Activated CD8-positive, alpha-beta T cell treated with anti-CD3 and anti-CD28 coated beads, Interleukin-2, amount 10 ng/mL, durations not matched to agents 7 days and 5 days (primary cell): ENCODE data around the gene NSDHL. TPM values are rescaled to one million over a fixed set of nuclear protein-coding genes. Genes with fewer than 3 reads are reported as not detected.
"Not testable (repeated sequence)": the region's sequence is repeated elsewhere in the genome, so short reads cannot be mapped to it uniquely, and the experiment has no call there.

Source experiments
- ATAC-seq: fragments of 150-1000 bp; cut with Tn5 transposase; one replicate; pipeline ENCODE4 v1.10.0; 2021; ENCODE audit warnings: moderate library complexity
- CTCF ChIA-PET: fragments of 350-600 bp; sonication (Branson Sonifier 250); formaldehyde crosslinking; loops from one replicate; lab custom pipeline; 2021; ENCODE audit warnings: antibody characterized with exemption; lab: Charles Lee
- POLR2A ChIA-PET: fragments of 350-600 bp; sonication (Branson Sonifier 250); formaldehyde crosslinking; loops from one replicate; lab custom pipeline; 2021; ENCODE audit warnings: antibody characterized with exemption; lab: Charles Lee
- DNase-seq: peaks from one replicate; pipeline ENCODE4 v3.0.0-alpha.2; 2020
- H3K27ac Mint-ChIP-seq: one replicate; pipeline ENCODE4 v1.8.0; 2021; ENCODE audit warnings: mild to moderate bottlenecking, mixed read lengths
- H3K27me3 Mint-ChIP-seq: one replicate; pipeline ENCODE4 v1.8.0; 2021; ENCODE audit warnings: low read depth, mixed read lengths
- H3K36me3 Mint-ChIP-seq: one replicate; pipeline ENCODE4 v1.8.0; 2021; ENCODE audit warnings: low read depth, mixed read lengths
- H3K4me1 Mint-ChIP-seq: one replicate; pipeline ENCODE4 v1.8.0; 2021; ENCODE audit warnings: low read depth, mixed read lengths
- H3K4me3 Mint-ChIP-seq: one replicate; pipeline ENCODE4 v1.8.0; 2021; ENCODE audit warnings: mild to moderate bottlenecking, mixed read lengths
- H3K9me3 Mint-ChIP-seq: one replicate; pipeline ENCODE4 v1.8.0; 2022; ENCODE audit warnings: mixed read lengths; ENCODE audit not compliant: insufficient read depth
- total RNA-seq, 2 experiments: library from RNA; stranded (reverse); gene quantifications; one replicate each; pipeline ENCODE4 v1.2.3, GENCODE V29; 2021

The NSDHL gene
- total RNA-seq, 2 experiments from 2014 or later, result 14.2 to 15.5 TPM

DNA sequence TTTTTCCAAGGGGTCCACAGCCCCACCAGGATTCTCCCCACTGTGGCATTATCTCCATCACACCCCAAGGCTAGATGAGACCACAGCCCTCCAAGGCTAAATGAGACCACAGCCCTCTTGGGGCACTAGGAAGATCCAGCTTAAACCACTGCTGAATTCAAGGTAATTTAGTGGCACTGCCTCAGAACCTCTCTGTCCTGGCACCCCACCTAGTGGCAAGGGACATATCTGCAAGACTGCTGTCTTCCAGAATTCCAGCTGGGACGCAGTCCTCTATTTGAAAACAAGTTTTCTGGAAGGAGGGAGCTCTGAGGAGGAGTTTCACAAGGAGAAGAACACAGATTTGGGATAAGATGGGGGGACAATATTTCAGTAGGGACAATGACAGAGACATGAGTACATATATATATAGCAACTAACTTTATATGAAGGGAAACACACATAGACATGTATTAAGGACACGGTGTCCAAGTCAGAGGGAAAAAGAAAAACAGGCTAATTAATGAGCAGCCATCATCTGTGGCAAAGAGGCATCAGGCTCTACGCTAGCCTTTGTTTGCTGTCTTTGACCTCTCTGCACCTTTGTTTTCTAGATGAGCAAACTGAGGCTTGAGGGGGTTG, 9.6 kb upstream of the NSDHL start:
- POLR2A ChIA-PET, result no interaction called here
- CTCF ChIA-PET, result interaction anchor here (1.1 to 1.9 kb wide), 4 partner anchors 8 to 180 kb away, joined by 4 to 12 read pairs (median 5); partner anchors contain the start of genes CETN2 and NSDHL
- Mint-ChIP-seq H3K36me3 (no peaks in the 10 kb centered on the region), H3K9me3 (no peaks in the 10 kb centered on the region), H3K4me1 (no peaks in the 10 kb centered on the region), H3K27me3 (peaks cover 3% of the 10 kb centered on the region), H3K27ac (no peak overlapping the region), H3K4me3 (no peak overlapping the region)
- DNase-seq (peak; percentile 23), ATAC-seq (no peak)

DNA sequence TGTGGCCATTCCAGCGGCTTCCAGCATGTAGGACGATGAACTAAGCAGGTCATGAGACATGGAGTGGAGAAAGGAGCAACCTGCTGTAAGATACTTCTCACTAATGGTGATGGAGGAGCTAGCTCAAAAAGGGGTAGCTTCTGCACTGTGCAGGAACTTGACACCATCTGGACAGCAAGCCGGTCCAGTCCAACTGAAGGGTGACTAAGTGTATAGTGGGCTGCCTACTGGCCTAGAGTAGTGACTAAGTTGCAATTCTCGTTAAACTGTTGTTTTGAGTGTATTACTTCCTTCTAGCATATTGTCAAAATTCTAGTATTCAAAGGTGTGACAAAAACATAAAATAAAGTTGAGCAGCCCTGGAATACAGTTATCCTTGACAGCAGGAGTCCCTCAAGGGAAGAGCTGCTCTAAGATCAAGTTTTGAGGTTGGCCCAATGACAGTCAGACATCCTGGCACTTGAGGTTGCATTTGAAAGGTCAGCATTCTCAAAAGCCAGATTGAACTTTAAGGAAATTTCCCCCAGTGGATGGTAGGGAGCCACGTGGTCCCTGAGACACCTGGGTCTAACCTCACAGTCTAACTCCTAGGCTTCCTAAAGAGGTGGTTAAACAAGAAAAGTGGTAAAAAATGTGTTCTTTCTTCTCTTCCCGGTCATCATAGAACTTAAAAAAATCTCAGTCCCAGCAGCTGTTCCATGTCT, 8.3 kb upstream of the NSDHL start:
- H3K9me3 Mint-ChIP-seq, result no peaks in the 10 kb centered on the region
- H3K36me3 Mint-ChIP-seq, result no peaks in the 10 kb centered on the region
- H3K4me1 Mint-ChIP-seq, result no peaks in the 10 kb centered on the region
- ATAC-seq (no peak), DNase-seq (no peak)
- H3K4me3 Mint-ChIP-seq, result no peak overlapping the region
- CTCF ChIA-PET, result interaction anchor here (1.4 to 1.6 kb wide), 2 partner anchors 9 to 10 kb away, joined by 5 to 12 read pairs; partner anchors contain the start of genes CETN2 and NSDHL
- POLR2A ChIA-PET, result no interaction called here
- peaks cover 3% of the 10 kb centered on the region for H3K27me3 Mint-ChIP-seq
- H3K27ac Mint-ChIP-seq, result no peak overlapping the region

DNA sequence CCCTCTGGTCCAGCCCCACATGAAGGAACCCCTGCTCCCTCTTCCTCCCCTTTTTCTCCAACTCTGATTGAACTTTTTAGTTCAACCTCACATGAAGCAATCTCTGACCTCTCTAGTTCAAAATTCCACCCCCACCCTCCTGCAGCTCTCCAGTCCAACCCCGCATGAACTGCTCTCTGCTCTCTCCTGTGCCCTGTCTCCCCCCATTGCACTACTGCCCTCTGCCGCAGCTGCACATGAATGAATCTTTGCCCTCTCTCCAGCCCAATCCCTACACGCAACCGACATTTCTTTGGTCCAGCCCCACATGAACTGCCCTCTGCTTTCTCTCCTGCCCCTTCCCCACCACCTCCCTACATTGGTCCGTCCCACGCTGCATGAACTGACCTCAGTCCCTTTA, 7.2 kb upstream of the NSDHL start:
- Mint-ChIP-seq H3K36me3 (no peaks in the 10 kb centered on the region), H3K4me3 (no peak overlapping the region), H3K9me3 (no peaks in the 10 kb centered on the region), H3K27me3 (peaks cover 3% of the 10 kb centered on the region), H3K4me1 (no peaks in the 10 kb centered on the region), H3K27ac (no peak overlapping the region)
- no peak for ATAC-seq
- DNase-seq, result no peak
- CTCF ChIA-PET, result no interaction called here
- POLR2A ChIA-PET, result no interaction called here

DNA sequence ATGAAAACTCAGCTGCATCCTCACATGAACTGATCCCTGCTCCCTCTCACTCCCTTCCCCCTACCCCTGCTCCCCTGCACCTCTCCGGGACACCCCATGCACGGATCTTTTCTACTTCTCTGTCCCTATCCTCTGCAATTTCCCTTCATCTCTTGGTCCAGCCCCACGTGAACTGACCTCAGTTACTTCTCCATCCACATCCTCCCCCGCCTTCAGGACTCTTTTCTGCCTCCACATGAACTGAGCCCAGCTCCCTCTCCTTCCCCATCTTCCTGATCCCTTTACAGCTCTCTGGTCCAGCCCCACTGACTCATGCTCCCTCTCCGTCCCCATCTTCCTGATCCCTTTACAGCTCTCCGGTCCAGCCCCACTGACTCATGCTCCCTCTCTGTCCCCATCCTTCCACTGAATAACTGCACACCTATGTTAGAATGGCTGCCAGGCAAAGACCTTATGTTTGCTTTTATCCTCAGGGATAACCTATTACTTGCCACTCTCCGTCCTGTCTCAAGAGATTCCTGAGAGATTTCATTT, 6.0 kb upstream of the NSDHL start:
- CTCF ChIA-PET, result no interaction called here
- H3K27me3 Mint-ChIP-seq, result peaks cover 3% of the 10 kb centered on the region

DNA sequence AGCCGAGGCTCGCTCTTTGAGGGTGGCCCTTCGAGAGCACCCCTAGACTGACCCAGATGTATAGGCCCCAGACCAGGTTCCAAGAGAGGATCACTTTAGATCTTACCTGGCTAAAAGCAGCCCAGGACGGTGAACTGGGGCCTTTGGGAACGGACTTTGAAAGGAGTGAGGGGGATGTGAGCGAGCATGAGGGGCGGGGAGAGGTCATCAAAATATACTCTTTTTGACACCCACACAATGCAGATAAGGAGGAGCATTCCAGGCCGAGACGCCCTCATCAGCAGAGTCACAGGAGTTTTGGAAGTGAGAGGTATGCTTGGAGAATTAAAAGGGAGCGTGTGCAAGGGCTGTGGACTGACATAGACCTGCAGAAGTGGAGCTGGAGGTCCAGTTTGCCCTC, 528 bp downstream of the NSDHL start:
- peak overlapping the region; percentile 90 for H3K27ac Mint-ChIP-seq
- no peaks in the 10 kb centered on the region for H3K27me3 Mint-ChIP-seq
- H3K4me1 Mint-ChIP-seq, result peaks cover 19% of the 10 kb centered on the region
- H3K4me3 Mint-ChIP-seq, result peak overlapping the region; percentile 92
- ATAC-seq, result no peak
- ChIA-PET CTCF (interaction anchor here (2.5 kb wide), 1 partner anchor 10 kb away, joined by 12 read pairs; no protein-coding TSS in a partner anchor), POLR2A (no interaction called here)
- peaks cover 15% of the 10 kb centered on the region for H3K36me3 Mint-ChIP-seq
- no peak for DNase-seq
- H3K9me3 Mint-ChIP-seq, result no peaks in the 10 kb centered on the region

More for the DNA sequence above, 6.0 kb upstream of the NSDHL start:
- no peaks in the 10 kb centered on the region for H3K36me3 Mint-ChIP-seq
- no peak overlapping the region for H3K27ac Mint-ChIP-seq
- H3K4me1 Mint-ChIP-seq, result peaks cover 2% of the 10 kb centered on the region
- no peak overlapping the region for H3K4me3 Mint-ChIP-seq
- ATAC-seq (no peak), DNase-seq (no peak)
- no peaks in the 10 kb centered on the region for H3K9me3 Mint-ChIP-seq
- POLR2A ChIA-PET, result no interaction called here

DNA sequence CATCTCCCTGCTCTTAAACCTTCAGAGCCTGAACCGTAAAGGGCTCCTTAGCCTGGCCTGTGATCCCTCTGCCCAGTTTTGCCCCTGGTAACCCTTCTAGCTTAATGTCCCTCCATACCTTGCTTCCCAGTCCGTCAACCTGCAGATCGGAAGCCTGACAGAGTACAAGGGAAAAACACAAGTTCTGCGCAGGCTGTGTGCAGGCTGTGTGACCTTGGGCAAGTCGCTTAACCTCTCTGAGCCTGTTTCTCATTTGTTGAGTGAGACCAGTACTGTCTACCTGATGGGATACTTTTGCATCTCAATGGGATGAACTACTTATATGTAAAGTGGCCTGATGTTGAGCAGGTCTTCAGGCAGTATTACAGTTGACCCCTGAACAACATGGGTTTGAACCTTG, 1.7 kb downstream of the NSDHL start:
- peaks cover 15% of the 10 kb centered on the region for H3K36me3 Mint-ChIP-seq
- H3K4me1 Mint-ChIP-seq, result peaks cover 19% of the 10 kb centered on the region

DNA sequence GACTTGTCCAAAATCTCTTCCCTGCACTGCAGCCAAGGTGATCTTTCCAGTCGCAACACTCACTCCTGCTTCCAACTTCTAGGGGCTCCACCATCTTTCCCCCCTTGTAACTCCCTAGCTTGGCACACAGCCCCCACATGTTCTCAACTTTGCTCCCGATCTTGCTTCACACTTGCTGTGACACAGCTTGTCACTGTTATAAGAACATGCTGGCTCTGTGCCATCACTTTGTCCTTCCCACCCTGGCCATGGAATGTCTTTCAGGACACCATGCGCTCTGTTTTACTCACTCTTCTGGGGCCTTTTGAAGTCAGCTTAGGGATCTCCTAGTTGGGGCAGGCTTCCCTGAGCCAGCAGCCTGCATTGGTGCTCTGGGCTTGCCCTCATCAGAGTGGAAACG, 2.5 kb downstream of the NSDHL start:
- ChIA-PET CTCF (interaction anchor here (1.3 kb wide), 1 partner anchor 13 kb away, joined by 4 read pairs; no protein-coding TSS in a partner anchor), POLR2A (no interaction called here)
- Mint-ChIP-seq H3K27ac (no peak overlapping the region), H3K4me1 (peaks cover 19% of the 10 kb centered on the region), H3K4me3 (no peak overlapping the region), H3K9me3 (no peaks in the 10 kb centered on the region), H3K27me3 (no peaks in the 10 kb centered on the region), H3K36me3 (peaks cover 15% of the 10 kb centered on the region)
- no peak for ATAC-seq
- no peak for DNase-seq

More for the DNA sequence above, 1.7 kb downstream of the NSDHL start:
- ChIA-PET POLR2A (no interaction called here), CTCF (interaction anchor here (2.5 kb wide), 1 partner anchor 11 kb away, joined by 12 read pairs; no protein-coding TSS in a partner anchor)
- Mint-ChIP-seq H3K9me3 (no peaks in the 10 kb centered on the region), H3K27ac (no peak overlapping the region), H3K4me3 (peak overlapping the region; percentile 92), H3K27me3 (no peaks in the 10 kb centered on the region)
- DNase-seq (no peak), ATAC-seq (no peak)

DNA sequence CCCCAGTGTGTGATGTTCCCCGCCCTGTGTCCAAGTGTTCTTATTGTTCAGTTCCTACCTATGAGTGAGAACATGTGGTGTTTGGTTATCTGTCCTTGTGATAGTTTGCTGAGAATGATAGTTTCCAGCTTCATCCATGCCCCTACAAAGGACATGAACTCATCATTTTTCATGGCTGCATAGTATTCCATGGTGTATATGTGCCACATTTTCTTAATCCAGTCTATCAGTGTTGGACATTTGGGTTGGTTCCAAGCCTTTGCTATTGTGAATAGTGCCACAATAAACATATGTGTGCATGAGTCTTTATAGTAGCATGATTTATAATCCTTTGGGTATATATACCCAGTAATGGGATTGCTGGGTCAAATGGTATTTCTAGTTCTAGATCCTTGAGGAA, 4.6 kb downstream of the NSDHL start:
- Mint-ChIP-seq H3K4me1 (peaks cover 15% of the 10 kb centered on the region), H3K36me3 (peaks cover 15% of the 10 kb centered on the region)
- ATAC-seq, H3K27me3 Mint-ChIP-seq, POLR2A ChIA-PET, DNase-seq, H3K9me3 Mint-ChIP-seq, H3K27ac Mint-ChIP-seq, CTCF ChIA-PET, H3K4me3 Mint-ChIP-seq: not testable (repeated sequence)

DNA sequence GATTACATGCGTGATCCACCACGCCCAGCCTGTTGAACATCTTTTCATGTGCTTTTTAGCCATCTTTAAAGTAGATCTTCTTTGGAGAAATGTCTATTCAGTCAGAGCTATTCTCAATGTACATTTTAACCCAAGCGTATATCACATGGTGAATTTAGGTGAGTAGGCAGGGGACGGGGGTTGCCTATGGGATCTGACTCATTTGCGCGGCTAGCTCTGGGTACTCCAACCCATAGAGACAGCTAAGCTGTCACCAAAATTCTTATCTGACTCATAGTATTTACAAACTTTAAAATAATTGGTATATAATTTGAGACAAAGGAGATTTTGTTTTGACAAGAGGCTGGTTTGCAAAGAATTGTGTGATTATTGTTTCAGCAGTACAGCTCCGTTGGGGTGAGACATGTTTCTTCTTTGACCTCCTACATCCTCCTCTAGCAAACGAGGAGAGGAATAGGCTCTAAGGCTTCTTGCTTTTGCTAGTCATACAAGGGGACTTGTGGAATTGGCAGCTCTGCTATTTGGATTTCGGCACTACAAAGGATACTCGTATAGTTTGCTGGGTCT, 12.0 kb downstream of the NSDHL start:
- ChIA-PET POLR2A (no interaction called here), CTCF (no interaction called here)
- ATAC-seq (no peak), DNase-seq (no peak)
- H3K27me3 Mint-ChIP-seq, result no peaks in the 10 kb centered on the region
- H3K4me1 Mint-ChIP-seq, result no peaks in the 10 kb centered on the region
- H3K27ac Mint-ChIP-seq, result no peak overlapping the region
- no peak overlapping the region for H3K4me3 Mint-ChIP-seq
- H3K36me3 Mint-ChIP-seq, result peaks cover 6% of the 10 kb centered on the region
- H3K9me3 Mint-ChIP-seq, result no peaks in the 10 kb centered on the region

DNA sequence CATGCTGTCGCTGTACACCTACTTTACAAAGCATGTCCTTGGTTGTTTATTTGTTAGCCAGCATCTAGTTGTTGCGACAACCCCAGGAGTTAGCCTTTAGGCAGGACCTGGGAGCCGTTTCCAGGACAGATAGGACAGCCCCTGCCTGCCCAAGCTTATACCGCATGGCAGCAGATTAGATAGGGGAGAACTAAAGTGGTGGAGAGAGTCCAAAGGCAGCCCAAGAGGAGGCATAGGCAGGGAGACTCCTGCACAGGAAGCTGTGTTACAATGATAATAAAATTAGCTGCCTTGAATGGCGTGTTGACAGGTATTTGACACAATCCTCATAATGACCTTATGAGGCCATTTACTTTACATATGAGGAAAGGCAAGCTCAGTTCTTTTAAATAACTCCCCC, 13.0 kb downstream of the NSDHL start:
- peaks cover 8% of the 10 kb centered on the region for H3K36me3 Mint-ChIP-seq
- H3K4me3 Mint-ChIP-seq, result no peak overlapping the region
- CTCF ChIA-PET, result no interaction called here
- POLR2A ChIA-PET, result interaction anchor here (0.6 kb wide), 1 partner anchor 756 kb away, joined by 3 read pairs; no protein-coding TSS in a partner anchor
- DNase-seq (no peak), ATAC-seq (no peak)
- H3K27ac Mint-ChIP-seq, result no peak overlapping the region
- H3K27me3 Mint-ChIP-seq, result no peaks in the 10 kb centered on the region
- H3K4me1 Mint-ChIP-seq, result no peaks in the 10 kb centered on the region
- H3K9me3 Mint-ChIP-seq, result no peaks in the 10 kb centered on the region

DNA sequence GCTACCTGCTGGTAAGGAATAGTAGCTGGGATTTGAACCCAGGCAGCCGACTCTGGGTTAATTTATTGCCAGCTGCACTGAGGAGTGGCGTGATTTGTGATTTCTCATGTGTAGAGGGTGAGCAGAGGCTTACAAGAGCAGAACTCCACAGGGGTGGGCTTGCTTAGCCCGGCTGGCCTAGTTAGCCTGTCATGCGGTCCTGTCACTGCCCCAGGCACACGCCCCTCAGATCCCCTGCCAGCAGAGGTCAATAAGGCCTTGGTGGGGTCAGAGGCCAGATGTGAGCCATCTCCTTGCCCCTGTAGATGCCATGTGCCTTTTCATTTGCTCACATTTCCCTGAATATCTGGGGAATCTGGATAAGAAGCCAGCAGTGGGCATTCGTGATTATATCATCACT, 13.4 kb downstream of the NSDHL start:
- H3K4me3 Mint-ChIP-seq, result no peak overlapping the region
- no peaks in the 10 kb centered on the region for H3K4me1 Mint-ChIP-seq
- no peak for DNase-seq
- no peak overlapping the region for H3K27ac Mint-ChIP-seq
- ChIA-PET CTCF (no interaction called here), POLR2A (interaction anchor here (0.6 kb wide), 1 partner anchor 755 kb away, joined by 3 read pairs; no protein-coding TSS in a partner anchor)
- no peak for ATAC-seq
- H3K9me3 Mint-ChIP-seq, result no peaks in the 10 kb centered on the region
- no peaks in the 10 kb centered on the region for H3K27me3 Mint-ChIP-seq
- H3K36me3 Mint-ChIP-seq, result peaks cover 9% of the 10 kb centered on the region
